Measurements from ENCODE around the gene FAM186B. TPM values are rescaled to one million over a fixed set of nuclear protein-coding genes. Genes with fewer than 3 reads are reported as not detected.

The FAM186B gene
- polyA plus RNA-seq, 2 of the 4 experiments (the other 2 are of a cell fraction) = 0.04 to 0.08 TPM

- DNase-seq (ENCODE audit: low read depth in 1 of 2, low spot score in 1 of 2) (no peak), FAIRE-seq (no peak), ATAC-seq (no peak)
- WGBS (ENCODE audit: missing lambda C conversion rate) = 85% methylated on average over 5 of the region's 6 CpGs
- H3K4me3 ChIP-seq = no peak overlapping the region
- H3K9me3 ChIP-seq = no peaks in the 10 kb centered on the region
- CTCF ChIA-PET = interaction anchor here (0.5 to 3.7 kb wide), 6 partner anchors 7 to 337 kb away, joined by 3 to 23 read pairs (median 6); partner anchors contain the start of gene PRPF40B
- no peak for TF ChIP-seq HOXB13 (CRISPR knock-in tag; IDR thresholded peaks at IDR 0.05; ENCODE audit: low read depth)
- TF ChIP-seq CBX8 (IDR thresholded peaks at IDR 0.05) = no peak
- TF ChIP-seq ESRRA (IDR thresholded peaks at IDR 0.05; ENCODE audit: borderline replicate concordance, low read length) = no peak
- TF ChIP-seq EP300 (IDR thresholded peaks at IDR 0.05) = no peak
- no peak for TF ChIP-seq RAD21 (conservative IDR thresholded peaks at IDR 0.05 in 1 of 2, IDR thresholded peaks at IDR 0.05 in 1 of 2)
- no peak for TF ChIP-seq NPAS2 (CRISPR knock-in tag; IDR thresholded peaks at IDR 0.05; ENCODE audit: borderline replicate concordance)
- TF ChIP-seq NFE2L2 (conservative IDR thresholded peaks at IDR 0.05; ENCODE audit: low read length) = no peak
- no peak for TF ChIP-seq EHMT2 (IDR thresholded peaks at IDR 0.05; ENCODE audit: low read depth)
- TF ChIP-seq FOSB (CRISPR knock-in tag; IDR thresholded peaks at IDR 0.05) = no peak
- no peak for TF ChIP-seq KDM1A (IDR thresholded peaks at IDR 0.05; ENCODE audit: low read depth)
- no peak for TF ChIP-seq KDM5A (IDR thresholded peaks at IDR 0.05)
- no peak for TF ChIP-seq POLR2A (IDR thresholded peaks at IDR 0.05; ENCODE audit: low read length)
- no peak for TF ChIP-seq RNF2 (IDR thresholded peaks at IDR 0.05; ENCODE audit: borderline replicate concordance, low read depth)
- no peak for TF ChIP-seq HOXB5 (CRISPR knock-in tag; IDR thresholded peaks at IDR 0.05)
- TF ChIP-seq HDAC2 (IDR thresholded peaks at IDR 0.05) = no peak
- peaks cover 12% of the 10 kb centered on the region for H3K4me1 ChIP-seq
- no peak overlapping the region for H3K27ac ChIP-seq
- POLR2A ChIA-PET = no interaction called here
- no peak overlapping the region for H3K4me2 ChIP-seq
Measured at GRCh38 chr12:49631336-49631907, 26.0 kb upstream of the FAM186B start.

DNA sequence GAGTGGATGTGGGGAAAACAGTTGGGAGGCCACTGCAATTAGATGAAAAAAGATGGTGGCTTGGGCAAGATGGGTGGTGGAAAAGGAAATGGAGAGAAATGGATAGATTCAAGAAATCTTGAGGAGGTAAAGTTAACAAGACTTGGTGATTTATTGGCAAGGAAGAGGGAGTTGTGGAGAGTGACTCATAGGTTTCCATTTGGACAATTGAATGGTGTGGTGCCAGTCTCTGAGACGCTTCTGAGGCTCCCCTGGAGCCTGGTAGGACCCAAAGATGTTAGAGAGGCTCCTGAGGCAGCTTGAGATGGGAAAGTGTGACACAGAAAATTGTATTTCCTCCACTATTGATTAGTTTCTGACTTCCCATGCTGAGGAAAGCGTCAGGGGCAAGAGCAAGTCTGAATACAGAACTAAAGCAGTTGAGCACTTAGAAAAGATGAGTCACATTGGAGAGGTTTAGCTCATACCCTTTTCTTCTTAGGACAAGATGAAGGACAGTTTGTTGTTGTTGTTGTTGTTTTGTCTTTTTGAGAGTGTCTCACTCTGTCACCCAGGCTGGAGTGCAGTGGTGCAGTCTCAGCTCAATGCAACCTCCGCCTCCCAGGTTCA is 22.4 kb upstream of the FAM186B start:
- Histone ChIP-seq H3K4me2 (peak overlapping the region; percentile 27), H3K27ac (peak overlapping the region in 1 of 2 experiments; percentile 22; a peak in 1 of 6 replicates), H3K9me3 (no peaks in the 10 kb centered on the region), H3K4me3 (no peak overlapping the region), H3K4me1 (peaks cover 25% of the 10 kb centered on the region)
- TF ChIP-seq FOSL2 (IDR thresholded peaks at IDR 0.05) (no peak), FOSL2 (CRISPR knock-in tag; IDR thresholded peaks at IDR 0.05) (peak; percentile 31; the same call in 1 of the 2 replicates), TFCP2L1 (CRISPR knock-in tag; IDR thresholded peaks at IDR 0.05) (no peak), CBX8 (IDR thresholded peaks at IDR 0.05) (no peak), CHD2 (IDR thresholded peaks at IDR 0.05; ENCODE audit: low read length, partially characterized antibody) (no peak), MAFK (IDR thresholded peaks at IDR 0.05; ENCODE audit: partially characterized antibody) (no peak)
- no peak for FAIRE-seq
- POLR2A ChIA-PET = no interaction called here
- WGBS (ENCODE audit: missing lambda C conversion rate) = 72% methylated on average over 3 of the region's 3 CpGs
- ATAC-seq = no peak
- DNase-seq (ENCODE audit: low read depth in 1 of 2, low spot score in 1 of 2) = no peak
- CTCF ChIA-PET = interaction anchor here (0.6 to 3.2 kb wide), 7 partner anchors 9 to 420 kb away, joined by 3 to 15 read pairs (median 3); no protein-coding TSS in a partner anchor

GRCh38 chr12:49626836-49627235 is 21.4 kb upstream of the FAM186B start:
- CTCF ChIA-PET = interaction anchor here (1.7 kb wide), 1 partner anchor 10 kb away, joined by 8 read pairs; no protein-coding TSS in a partner anchor
- WGBS (ENCODE audit: missing lambda C conversion rate) = 72% methylated on average over 1 of the region's 1 CpG
- Histone ChIP-seq H3K9me3 (no peaks in the 10 kb centered on the region), H3K27ac (no peak overlapping the region), H3K4me3 (no peak overlapping the region), H3K4me1 (peaks cover 35% of the 10 kb centered on the region), H3K4me2 (no peak overlapping the region)
- FAIRE-seq = no peak
- no peak for ATAC-seq
- POLR2A ChIA-PET = no interaction called here
- no peak for DNase-seq (ENCODE audit: low read depth in 1 of 2, low spot score in 1 of 2)
- TF ChIP-seq TFCP2L1 (CRISPR knock-in tag; IDR thresholded peaks at IDR 0.05) = no peak
- TF ChIP-seq REST (IDR thresholded peaks at IDR 0.05) = no peak
- TF ChIP-seq MAZ (IDR thresholded peaks at IDR 0.05; ENCODE audit: borderline replicate concordance, low read depth, low read length) = no peak
- no peak for TF ChIP-seq KDM1A (IDR thresholded peaks at IDR 0.05; ENCODE audit: low read depth)
- TF ChIP-seq CHD4 (IDR thresholded peaks at IDR 0.05; ENCODE audit: borderline replicate concordance) = no peak
- TF ChIP-seq BHLHE40 (IDR thresholded peaks at IDR 0.05; ENCODE audit: low read depth, low read length) = no peak
- no peak for TF ChIP-seq PHF8 (IDR thresholded peaks at IDR 0.05; ENCODE audit: borderline replicate concordance, low read depth)
- no peak for TF ChIP-seq ATOH8 (CRISPR knock-in tag; IDR thresholded peaks at IDR 0.05; ENCODE audit: low read depth)
- TF ChIP-seq, protein P1, sequence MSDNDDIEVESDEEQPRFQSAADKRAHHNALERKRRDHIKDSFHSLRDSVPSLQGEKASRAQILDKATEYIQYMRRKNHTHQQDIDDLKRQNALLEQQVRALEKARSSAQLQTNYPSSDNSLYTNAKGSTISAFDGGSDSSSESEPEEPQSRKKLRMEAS (IDR thresholded peaks at IDR 0.05) = no peak
- TF ChIP-seq ZSCAN20 (CRISPR knock-in tag; IDR thresholded peaks at IDR 0.05) = no peak
- TF ChIP-seq, protein P2, sequence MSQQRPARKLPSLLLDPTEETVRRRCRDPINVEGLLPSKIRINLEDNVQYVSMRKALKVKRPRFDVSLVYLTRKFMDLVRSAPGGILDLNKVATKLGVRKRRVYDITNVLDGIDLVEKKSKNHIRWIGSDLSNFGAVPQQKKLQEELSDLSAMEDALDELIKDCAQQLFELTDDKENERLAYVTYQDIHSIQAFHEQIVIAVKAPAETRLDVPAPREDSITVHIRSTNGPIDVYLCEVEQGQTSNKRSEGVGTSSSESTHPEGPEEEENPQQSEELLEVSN (IDR thresholded peaks at IDR 0.05; ENCODE audit: borderline replicate concordance, low read depth) = no peak
- TF ChIP-seq HES2 (IDR thresholded peaks at IDR 0.05) = no peak
- no peak for TF ChIP-seq SMC3 (IDR thresholded peaks at IDR 0.05)

Measured in A549 (cell line).